Measurements from ENCODE around the gene SLC5A3.

GRCh38 chr21:34122047-34122446 is 48.7 kb downstream of the SLC5A3 start:
- TF ChIP-seq CTCF (IDR thresholded peaks at IDR 0.05; ENCODE audit: insufficient read depth, low read length, poor library complexity, severe bottlenecking): no peak
- TF ChIP-seq EZH2phosphoT487 (conservative IDR thresholded peaks at IDR 0.05; ENCODE audit: low read length): no peak

Measured in SU-DHL-6 (cell line).